ENCODE results near the gene SEMA4A.
"Not testable (repeated sequence)": the region's sequence is repeated elsewhere in the genome, so short reads cannot be mapped to it uniquely, and the experiment has no call there.

The SEMA4A gene

GRCh38 chr1:156115514-156116374 lies 37.6 kb upstream of the SEMA4A start (continued):
- TF ChIP-seq CTCF (tag by site-specific recombination; IDR thresholded peaks at IDR 0.05) = 0 out of 2 replicates have a peak, but pooled peaks have one; percentile 1
- peak; percentile 23; the same call in 1 of the 2 replicates for TF ChIP-seq KLF7 (tag by site-specific recombination; IDR thresholded peaks at IDR 0.05; ENCODE audit: borderline replicate concordance)
- no peak for TF ChIP-seq ZNF843 (tag by site-specific recombination; IDR thresholded peaks at IDR 0.05)
- TF ChIP-seq SP3 (tag by site-specific recombination; IDR thresholded peaks at IDR 0.05) = peak; percentile 41; the same call in 1 of the 2 replicates
- TF ChIP-seq ZNF341 (tag by site-specific recombination; IDR thresholded peaks at IDR 0.05; ENCODE audit: low read depth) = peak; percentile 19; the same call in 1 of the 2 replicates
- no peak for TF ChIP-seq ZNF560 (tag by site-specific recombination; IDR thresholded peaks at IDR 0.05; ENCODE audit: borderline replicate concordance)
- no peak for TF ChIP-seq ZBTB21 (tag by site-specific recombination; IDR thresholded peaks at IDR 0.05)
- TF ChIP-seq GLIS2 (tag by site-specific recombination; IDR thresholded peaks at IDR 0.05) = peak; percentile 88
- no peak for TF ChIP-seq ZNF426 (tag by site-specific recombination; IDR thresholded peaks at IDR 0.05)
- TF ChIP-seq EGR2 (tag by site-specific recombination; IDR thresholded peaks at IDR 0.05; ENCODE audit: low read depth) = peak; percentile 39; the same call in 1 of the 2 replicates
- TF ChIP-seq GLIS1 (tag by site-specific recombination; IDR thresholded peaks at IDR 0.05) = peak; percentile 93

- H3K4me3 ChIP-seq (ENCODE audit: low read depth, low read length); H3K9me3 ChIP-seq (ENCODE audit: control insufficient read depth, insufficient read depth, low read depth, low read length); H3K4me1 ChIP-seq (ENCODE audit: control insufficient read depth, insufficient read depth, low read length); H3K27ac ChIP-seq (ENCODE audit: extremely low read depth, low read depth, low read length); H3K36me3 ChIP-seq (ENCODE audit: control insufficient read depth in 2 of 2, insufficient read depth in 1 of 2, low read length in 2 of 2): not testable (repeated sequence)
- ChIA-PET POLR2A (interaction anchor here (0.7 to 5.5 kb wide), 4 partner anchors 11 to 36 kb away, joined by 4 to 63 read pairs (median 33); no protein-coding TSS in a partner anchor), CTCF (interaction anchor here (3.5 to 25.6 kb wide), 3 partner anchors 9 to 17 kb away, joined by 18 to 1029 read pairs (median 33); no protein-coding TSS in a partner anchor)
- TF ChIP-seq PRDM10 (tag by site-specific recombination; IDR thresholded peaks at IDR 0.05) = peak; percentile 9; the same call in 1 of the 2 replicates
- TF ChIP-seq, protein P1, sequence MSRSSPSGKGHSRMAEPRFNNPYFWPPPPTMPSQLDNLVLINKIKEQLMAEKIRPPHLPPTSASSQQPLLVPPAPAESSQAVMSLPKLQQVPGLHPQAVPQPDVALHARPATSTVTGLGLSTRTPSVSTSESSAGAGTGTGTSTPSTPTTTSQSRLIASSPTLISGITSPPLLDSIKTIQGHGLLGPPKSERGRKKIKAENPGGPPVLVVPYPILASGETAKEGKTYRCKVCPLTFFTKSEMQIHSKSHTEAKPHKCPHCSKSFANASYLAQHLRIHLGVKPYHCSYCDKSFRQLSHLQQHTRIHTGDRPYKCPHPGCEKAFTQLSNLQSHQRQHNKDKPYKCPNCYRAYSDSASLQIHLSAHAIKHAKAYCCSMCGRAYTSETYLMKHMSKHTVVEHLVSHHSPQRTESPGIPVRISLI (tag by site-specific recombination; IDR thresholded peaks at IDR 0.05) = peak; percentile 90
These were observed 36.7 kb upstream of the SEMA4A start for GRCh38 chr1:156116731-156117130.

All from HEK293 (cell line).